Stimulated activated CD8-positive, alpha-beta memory T cell treated with anti-CD3 and anti-CD28 coated beads, Interleukin-4, amount 100 ng/mL, for 4 hours (primary cell): ENCODE results near the gene CERS6.

Experiments
- DNase-seq, 2 donors: peaks; one replicate each; pipeline ENCODE4 v3.0.0-alpha.2; 2020; ENCODE audit warnings: low read depth in 2 of 2, low spot score in 1 of 2

CERS6 gene

GRCh38 chr2:168819050-168819715, 363.1 kb downstream of the CERS6 start:
- DNase-seq = no peak

DNA sequence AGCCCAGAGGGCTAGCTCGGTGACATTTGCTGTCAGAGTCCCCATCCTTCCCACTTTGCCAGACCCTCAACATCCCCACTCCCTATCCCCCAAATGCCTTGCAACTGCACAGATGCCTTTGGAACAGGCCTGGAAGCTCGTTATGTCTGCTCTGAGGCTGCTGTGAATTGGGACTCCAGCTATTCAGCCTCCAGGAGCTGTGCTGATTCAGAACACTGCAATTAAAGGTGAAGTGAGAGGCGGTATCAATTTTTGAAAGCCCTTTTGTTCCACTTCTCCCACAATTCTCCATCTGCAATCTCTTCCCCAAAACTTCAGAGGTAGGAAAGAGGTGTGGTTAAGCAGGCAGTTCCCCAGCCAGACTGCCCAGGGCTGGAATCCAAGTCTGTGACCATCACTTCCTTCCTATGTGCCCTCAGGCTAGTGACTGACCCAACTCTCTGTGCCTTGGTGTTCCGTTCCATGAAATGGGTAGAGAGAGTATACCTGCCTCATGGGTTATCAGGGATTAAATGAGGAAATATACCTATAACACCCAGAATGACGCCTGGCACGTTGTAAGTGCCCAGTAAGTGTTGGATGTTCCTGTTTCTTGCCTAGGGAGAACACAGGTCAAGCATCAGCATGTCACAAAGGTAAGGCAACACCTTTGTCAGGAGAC, 363.9 kb downstream of the CERS6 start:
- no peak for DNase-seq

DNA sequence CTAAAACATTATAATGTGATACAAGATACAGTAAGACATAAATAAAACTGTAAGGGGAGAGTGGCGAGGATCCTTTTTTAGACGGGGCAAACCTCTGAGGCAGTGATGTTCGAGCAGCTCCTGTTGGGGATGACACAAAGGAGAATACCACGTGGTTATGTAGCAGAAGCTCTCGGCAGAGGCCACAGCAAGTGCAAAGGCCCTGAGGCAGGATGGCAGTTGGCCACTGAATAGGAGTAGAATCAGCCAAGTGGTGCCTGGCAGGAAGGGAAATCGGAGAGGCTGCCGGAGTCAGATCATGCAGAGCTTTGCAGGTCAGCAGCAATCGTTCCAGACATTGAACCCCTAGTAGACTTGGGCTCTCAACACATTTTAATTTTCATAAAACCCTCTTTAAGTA, 365.5 kb downstream of the CERS6 start:
- DNase-seq = no peak

DNA sequence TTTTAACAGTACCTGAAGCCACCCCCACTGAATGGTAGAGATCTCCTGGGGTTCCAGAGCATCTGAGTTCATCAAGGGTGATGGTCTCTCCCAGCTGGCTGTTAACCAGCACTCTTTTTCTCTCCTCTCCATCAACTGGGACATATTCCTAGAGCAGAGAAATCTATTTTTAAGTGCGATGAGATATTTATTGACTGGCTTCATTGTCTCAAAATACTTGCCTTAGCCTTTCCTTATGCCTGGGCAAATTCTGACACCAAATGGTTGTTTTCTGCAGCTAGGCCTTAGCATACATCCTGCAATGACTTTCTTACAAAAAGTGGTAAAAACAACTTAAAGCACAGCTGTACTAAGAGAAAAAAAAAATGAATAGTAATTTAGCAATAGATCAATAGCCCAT, 365.9 kb downstream of the CERS6 start:
- DNase-seq = no peak
